T47D (cell line): ENCODE measurements around the gene KBTBD8.

ENCODE experiments used
- DNase-seq, 2 experiments: peaks; one replicate each; pipeline versions ENCODE4 v3.0.0 to v3.0.0-alpha.2; 2011 to 2012; ENCODE audit warnings: low read depth in 1 of 2, low spot score in 1 of 2
- JUND ChIP-seq: IDR thresholded peaks from 2 replicates; pipeline ENCODE4 v1.6.1; 2012; ENCODE audit warnings: low read depth
- in situ Hi-C: cut with HindIII; loops from 2 replicates; pipeline ENCODE4 v1.10.0; 2016; ENCODE audit warnings: low sequenced_read_pairs, low pct_unique_long_range_greater_than_20kb

Gene KBTBD8

DNA sequence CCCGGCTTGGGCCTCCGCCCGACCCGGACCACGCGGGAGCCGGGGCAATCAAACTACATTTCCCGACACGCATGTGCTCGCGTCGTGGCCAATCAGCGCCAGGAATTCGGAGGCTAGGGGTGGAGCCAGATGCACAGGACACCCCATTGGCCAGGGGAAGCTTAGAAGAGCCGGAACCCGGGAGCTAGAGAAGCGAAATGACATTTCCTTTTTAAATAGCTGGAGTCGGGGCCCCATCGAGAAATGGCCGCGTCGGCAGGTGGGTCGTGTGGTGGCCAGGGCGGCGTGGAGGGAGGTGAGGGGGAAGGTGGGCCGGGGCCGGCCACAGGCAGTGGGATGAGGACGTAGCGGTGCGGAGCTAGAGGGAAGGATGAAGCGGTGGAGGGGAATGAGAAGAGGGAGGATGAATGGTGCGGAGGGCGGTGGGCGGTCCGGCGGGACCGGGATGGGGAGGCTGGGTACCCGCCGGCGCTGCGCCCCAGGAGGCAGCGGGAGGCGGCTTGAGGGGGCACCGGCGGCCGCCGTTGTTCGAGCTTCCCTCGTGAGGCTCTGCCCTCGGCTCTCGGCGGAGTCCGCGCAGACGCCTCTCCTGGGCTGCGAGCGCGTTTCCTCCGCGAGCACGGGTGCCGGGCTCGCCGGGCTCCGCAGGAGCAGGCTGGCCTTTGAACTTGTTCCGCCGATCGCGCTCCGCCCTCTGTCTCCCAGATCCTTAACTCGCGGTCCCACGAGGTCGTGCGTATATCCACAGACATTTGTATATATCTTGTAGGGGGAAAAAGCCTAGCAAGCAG is at the start of gene KBTBD8:
KBTBD8 (plus strand) TSS at position 195 of the 791 bp plus-strand sequence; CDS start at position 244, 49 bp downstream.
- no peak for TF ChIP-seq JUND
- DNase-seq: peak; percentile 87 to 98
- in situ Hi-C loops: no loop called here

DNA sequence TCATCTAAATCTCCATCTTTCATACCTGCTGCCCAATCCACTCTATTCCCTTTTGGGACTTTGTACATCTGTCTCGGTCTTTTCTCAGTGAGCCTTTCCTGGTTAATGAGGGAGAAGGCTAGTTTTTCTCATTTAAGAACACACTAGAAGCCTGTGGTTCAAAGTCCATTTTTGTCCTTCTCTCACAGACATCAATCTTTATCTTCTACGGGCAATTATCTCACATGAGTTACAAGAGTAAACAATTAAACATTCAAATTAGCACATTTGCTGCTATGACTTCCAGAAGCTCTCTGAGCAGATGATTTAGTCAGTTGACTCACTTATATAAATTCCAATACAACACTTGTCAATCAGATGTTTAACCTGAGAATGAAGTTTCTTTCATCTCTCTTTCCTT is 49.3 kb upstream of the KBTBD8 start:
- no peak for DNase-seq
- in situ Hi-C loops: no loop called here
- TF ChIP-seq JUND: no peak

DNA sequence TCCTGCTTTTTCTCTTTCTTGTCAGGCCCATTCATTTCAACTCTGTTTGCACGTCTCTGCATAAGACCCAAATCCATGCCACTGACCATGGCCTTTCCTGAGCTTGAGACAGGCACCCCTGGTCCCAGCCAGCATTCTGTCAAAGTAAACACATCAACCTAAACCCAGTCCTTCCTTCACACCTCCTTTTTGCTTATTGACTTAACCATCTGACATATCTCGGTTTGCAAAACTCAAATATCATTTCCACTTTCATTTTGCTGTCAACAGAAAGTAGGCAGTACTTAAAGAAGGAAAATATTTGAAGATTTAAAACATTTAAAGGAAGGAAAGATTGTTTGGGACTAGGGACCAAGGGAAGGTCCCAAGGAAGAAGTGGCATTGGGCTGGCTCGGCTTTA is 48.2 kb upstream of the KBTBD8 start:
- no peak for TF ChIP-seq JUND
- no peak for DNase-seq
- in situ Hi-C loops: no loop called here

DNA sequence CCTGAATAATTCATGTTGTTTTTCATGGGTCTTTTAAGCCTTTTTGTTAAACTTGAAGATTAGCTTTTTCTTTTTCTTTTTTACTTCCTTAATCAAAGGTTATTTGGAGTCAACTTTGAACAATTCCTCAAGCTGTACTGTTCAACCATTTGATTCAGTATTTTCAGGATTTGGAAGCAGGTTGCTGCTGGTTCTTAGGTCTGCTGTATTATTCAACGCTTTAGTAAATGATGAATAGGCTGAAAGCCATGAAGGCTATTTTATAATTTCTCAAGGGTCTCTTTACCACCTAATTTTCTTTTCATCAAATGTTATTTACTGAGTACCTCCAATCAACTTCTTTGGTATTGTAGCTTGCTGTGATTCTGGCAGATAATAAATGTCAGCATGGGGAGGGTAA is 45.8 kb upstream of the KBTBD8 start:
- no peak for TF ChIP-seq JUND
- in situ Hi-C loops: no loop called here
- DNase-seq: no peak

DNA sequence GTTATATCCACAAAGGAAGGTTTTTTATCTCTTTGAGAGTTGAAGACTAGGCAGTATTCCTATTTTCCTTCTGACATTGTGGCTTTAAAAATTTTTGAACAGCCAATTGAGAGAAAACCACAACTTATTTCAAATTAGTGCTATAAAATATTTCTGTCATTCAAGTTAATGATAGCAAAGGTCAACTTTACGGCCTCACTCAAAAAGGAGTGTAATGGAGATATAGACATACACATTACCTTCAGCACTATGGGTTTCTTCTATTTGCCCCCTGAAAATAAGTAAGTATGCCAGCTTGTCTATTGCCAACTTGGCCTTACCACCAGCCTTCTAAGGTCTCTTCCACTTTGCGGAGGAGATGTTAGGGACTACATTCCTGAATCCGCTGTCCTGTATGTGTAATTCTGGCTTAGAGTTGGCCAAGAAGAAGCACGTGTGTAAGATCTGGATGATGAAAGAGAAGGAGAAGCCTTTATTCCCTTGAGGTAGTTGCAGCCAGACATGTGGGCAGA is 44.1 kb upstream of the KBTBD8 start:
- in situ Hi-C loops: no loop called here
- DNase-seq: no peak
- no peak for TF ChIP-seq JUND

GRCh38 chr3:66956742-66957141 is 41.4 kb upstream of the KBTBD8 start:
- in situ Hi-C loops: no loop called here

DNA sequence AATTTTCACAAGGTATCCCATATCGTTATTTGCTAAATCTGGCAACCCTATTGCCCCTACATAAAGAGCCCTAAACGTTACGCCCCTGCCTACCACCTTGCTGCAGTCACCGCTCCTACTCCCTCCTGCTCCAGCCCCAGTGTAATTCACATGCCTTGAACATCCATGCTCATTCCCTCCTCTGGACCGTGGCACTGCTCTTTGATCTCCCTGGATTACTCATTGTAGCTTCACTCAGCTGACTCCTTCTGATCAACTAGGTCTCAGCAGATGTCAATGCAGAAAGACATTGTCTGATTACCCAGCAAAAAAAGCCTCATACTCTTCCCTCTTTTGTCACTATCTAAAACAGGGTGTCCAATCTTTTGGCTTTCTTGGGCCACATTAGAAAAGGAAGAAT is 40.7 kb upstream of the KBTBD8 start:
- no peak for DNase-seq
- TF ChIP-seq JUND: no peak
- in situ Hi-C loops: no loop called here

More at GRCh38 chr3:66956742-66957141, 41.4 kb upstream of the KBTBD8 start:
- DNase-seq: no peak
- TF ChIP-seq JUND: no peak

DNA sequence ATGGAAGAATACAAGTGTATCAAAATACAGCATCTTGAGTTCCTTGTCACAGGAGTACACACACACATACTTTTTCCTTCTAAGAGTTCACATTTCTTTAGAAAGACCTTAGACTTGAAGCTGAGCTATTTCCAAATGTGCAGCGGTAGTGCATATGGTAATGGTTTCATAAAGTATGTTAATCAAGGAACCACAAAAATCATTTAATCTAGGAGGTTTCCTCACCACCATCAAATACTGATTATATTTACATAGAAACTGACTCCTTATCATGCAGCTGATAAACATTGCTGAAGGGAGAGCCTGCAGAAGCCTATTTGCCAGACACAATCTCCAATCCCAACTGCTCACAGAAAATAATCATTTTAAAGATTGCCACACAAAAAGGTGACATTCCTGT is 40.0 kb upstream of the KBTBD8 start:
- in situ Hi-C loops: no loop called here
- no peak for DNase-seq

GRCh38 chr3:66962664-66963063 is 35.4 kb upstream of the KBTBD8 start:
- TF ChIP-seq JUND: no peak
- in situ Hi-C loops: no loop called here
- DNase-seq: no peak

More for the DNA sequence above, 40.0 kb upstream of the KBTBD8 start:
- TF ChIP-seq JUND: no peak

DNA sequence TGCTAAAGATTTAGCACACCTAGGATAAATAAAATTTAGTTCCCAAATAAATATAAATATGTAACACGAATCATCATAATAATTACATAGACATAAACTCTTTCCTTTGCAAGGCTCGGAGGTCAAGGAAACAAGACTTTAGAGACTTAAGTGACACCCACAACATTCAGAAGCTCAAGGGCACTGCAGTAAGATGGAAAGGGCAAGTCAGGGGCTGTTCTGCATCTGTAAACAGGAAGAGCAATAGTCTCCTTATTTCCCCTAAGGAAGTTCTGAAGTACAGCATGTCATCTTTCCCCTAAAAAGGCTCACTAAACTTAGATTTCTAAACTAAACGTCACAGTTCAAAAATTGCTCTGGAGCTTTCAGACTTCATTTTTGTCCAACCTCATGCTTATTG is 26.9 kb upstream of the KBTBD8 start:
- no peak for DNase-seq
- no peak for TF ChIP-seq JUND
- in situ Hi-C loops: no loop called here

GRCh38 chr3:66971891-66972551 is 26.1 kb upstream of the KBTBD8 start:
- no peak for TF ChIP-seq JUND
- DNase-seq: peak; percentile 40 to 73
- in situ Hi-C loops: no loop called here

- DNase-seq: no peak
- in situ Hi-C loops: no loop called here
- TF ChIP-seq JUND: no peak
Observed at GRCh38 chr3:66980791-66981190, 17.3 kb upstream of the KBTBD8 start.

GRCh38 chr3:66983101-66983500 is 15.0 kb upstream of the KBTBD8 start:
- in situ Hi-C loops: no loop called here
- no peak for TF ChIP-seq JUND
- no peak for DNase-seq
